Measurements from ENCODE around the gene INPP1.

Gene INPP1

DNA sequence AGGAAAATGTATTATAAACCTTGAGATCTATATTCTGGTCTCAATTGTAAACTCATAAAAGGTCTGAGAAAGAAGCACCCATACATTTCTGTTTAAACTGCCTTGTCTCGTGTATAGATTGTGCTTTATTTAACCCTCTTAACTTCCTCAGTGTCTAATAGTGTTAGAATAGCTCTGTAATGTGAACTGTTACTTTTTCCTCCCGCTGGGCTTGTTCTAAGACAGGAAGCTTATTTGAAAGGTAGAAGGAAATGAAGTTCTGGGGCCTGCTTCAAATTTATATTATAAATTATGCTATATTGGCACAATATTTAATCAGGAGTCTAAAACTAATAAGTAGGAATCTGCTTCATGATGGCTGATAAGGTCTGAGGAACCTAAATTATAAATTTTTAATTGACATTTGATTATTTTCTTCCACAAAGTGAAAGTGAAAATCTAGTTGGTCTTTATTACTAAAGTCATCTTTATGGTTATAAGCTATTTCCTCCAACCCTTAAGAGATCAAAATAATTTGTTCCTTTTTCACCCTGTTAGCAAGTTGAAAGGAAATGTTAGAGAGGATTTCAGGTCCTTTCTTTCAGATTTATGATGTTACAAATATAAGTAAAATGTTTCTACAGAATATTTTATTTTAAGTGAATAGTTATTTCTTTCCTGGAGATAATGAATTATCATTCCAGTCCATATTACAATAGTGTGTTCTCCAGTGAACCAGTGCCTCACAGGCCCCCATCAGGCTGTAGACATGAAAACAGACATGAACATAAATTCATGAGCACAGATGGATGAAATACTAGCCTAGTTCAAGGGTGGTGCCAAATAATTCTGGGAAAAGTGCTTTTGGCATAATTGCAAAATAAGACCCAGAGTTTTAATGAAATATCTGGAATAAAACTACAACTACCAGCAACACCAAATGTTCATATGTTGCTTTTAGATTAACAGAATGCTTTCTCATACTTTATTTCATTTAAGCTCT lies 72.7 kb downstream of the INPP1 start:
- no peak overlapping the region for H3K4me3 ChIP-seq (ENCODE audit: low read depth, low read length)
- no peak for TF ChIP-seq CTCF (IDR thresholded peaks at IDR 0.05; ENCODE audit: borderline replicate concordance, insufficient read depth, low read depth, low read length)

DNA sequence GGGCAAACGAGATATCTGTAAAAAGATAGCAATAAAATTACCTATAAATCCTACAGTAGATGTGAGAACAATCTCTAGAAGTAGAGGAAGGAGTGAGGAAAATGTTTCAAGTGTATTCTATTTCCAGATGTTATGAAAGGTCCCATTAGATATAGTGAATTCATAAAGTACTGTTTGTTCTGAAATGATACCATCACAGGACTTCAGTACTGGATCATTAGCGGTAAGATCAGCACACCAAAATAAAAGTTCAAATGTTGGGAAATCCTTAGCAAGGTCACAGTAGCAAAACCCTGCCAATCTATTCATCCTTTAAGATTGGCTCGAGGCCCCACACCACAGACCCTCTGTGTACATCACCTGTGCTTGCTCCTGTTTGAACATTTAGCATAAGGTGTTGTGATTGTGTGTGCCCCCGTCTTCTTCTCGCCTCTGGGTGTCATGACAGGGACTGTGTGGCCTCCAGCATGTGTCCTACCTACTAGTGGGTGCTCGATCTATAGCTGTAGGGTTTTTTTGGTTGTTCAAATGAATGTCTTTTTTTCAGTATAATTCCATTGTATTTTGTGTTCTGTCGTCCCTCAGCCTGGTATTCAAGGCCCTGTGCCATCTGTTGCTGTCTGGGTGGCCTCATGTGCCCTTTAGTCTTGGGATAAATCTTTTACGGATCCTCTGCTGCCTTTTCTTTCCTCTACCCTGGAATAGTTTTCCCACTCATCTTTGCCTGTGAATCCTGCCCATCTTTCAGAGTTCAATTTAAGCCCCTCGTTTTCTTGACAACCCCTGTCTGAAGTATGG lies 73.9 kb downstream of the INPP1 start:
- no peak for TF ChIP-seq CTCF (IDR thresholded peaks at IDR 0.05; ENCODE audit: borderline replicate concordance, insufficient read depth, low read depth, low read length)
- H3K4me3 ChIP-seq (ENCODE audit: low read depth, low read length), result no peak overlapping the region

GRCh38 chr2:190418727-190419126 lies 75.3 kb downstream of the INPP1 start:
- TF ChIP-seq CTCF (IDR thresholded peaks at IDR 0.05; ENCODE audit: borderline replicate concordance, insufficient read depth, low read depth, low read length), result no peak
- no peak overlapping the region for H3K4me3 ChIP-seq (ENCODE audit: low read depth, low read length)

DNA sequence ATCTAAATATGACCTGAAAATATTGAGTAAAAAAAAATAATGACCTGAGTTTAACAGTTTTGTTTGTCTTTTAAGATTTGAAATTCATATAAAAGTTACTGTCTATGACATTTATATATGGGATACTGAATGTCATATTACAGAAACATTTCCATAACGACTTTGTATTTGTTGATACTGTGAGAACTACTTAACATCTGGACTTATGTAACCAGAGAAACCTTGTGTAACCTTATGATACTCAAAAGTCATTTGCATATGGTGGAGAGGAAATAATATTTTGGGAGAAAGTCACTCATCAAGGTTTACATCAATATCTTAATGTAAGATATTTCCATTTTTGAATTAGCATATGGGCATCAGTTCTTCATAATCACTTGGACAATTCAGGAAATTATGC lies 77.4 kb downstream of the INPP1 start:
- no peak overlapping the region for H3K4me3 ChIP-seq (ENCODE audit: low read depth, low read length)
- TF ChIP-seq CTCF (IDR thresholded peaks at IDR 0.05; ENCODE audit: borderline replicate concordance, insufficient read depth, low read depth, low read length), result no peak

Measured in GM12875 (cell line).